Esophagus squamous epithelium (tissue), 4 donors: ENCODE data around the gene FARP2.
"Not testable (repeated sequence)": the region's sequence is repeated elsewhere in the genome, so short reads cannot be mapped to it uniquely, and the experiment has no call there.

Experiments
- CTCF ChIP-seq, 6 experiments: fragments of 450-650 bp in 4 of 6; fragments of 200-600 bp in 2 of 6; sonication (generic) in 2 of 6; IDR thresholded peaks; one replicate each; pipeline ENCODE4 v1.5.1; 2016 to 2019; ENCODE audit warnings: antibody characterized with exemption in 6 of 6, mild to moderate bottlenecking in 4 of 6, moderate library complexity in 4 of 6
- POLR2A ChIP-seq, 4 donors: fragments of 450-650 bp; IDR thresholded peaks; one replicate each; pipeline ENCODE4 v1.6.1; 2017; ENCODE audit warnings: antibody characterized with exemption in 4 of 4, mild to moderate bottlenecking in 4 of 4, moderate library complexity in 3 of 4

DNA sequence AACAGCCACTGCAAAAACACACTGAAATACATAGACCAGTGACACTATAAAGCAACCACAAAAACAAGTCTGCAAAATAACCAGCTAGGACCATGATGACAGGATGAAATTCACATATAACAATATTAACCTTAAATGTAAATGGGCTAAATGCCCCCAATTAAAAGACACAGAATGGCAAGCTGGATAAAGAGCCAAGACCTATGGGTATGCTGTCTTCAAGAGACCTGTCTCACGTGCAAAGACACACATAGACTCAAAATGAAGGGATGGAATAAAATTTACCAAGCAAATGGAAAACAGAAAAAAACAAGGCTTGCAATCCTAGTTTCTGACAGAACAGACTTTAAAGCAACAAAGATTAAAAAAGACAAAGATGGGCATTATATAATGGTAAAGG, 67.4 kb downstream of the FARP2 start:
- not testable (repeated sequence) for TF ChIP-seq CTCF, POLR2A (IDR thresholded peaks at IDR 0.05)
